KMS-11 (cell line): ENCODE measurements around the gene MLH3.

Source experiments
- H2AFZ ChIP-seq: fragments of 200-600 bp; sonication (generic); 2 replicates; pipeline ENCODE4 v1.6.1; 2016; ENCODE audit warnings: antibody characterized with exemption, mixed run types, low read depth
- H3K27ac ChIP-seq: fragments of 200-600 bp; sonication (generic); 2 replicates; pipeline ENCODE4 v1.6.1; 2016; ENCODE audit warnings: mild to moderate bottlenecking, mixed run types
- H3K27me3 ChIP-seq: fragments of 200-600 bp; sonication (generic); 2 replicates; pipeline ENCODE4 v1.6.1; 2017; ENCODE audit warnings: mild to moderate bottlenecking, low read depth, mixed run types, moderate library complexity; ENCODE audit not compliant: insufficient read depth
- H3K36me3 ChIP-seq: fragments of 200-600 bp; sonication (generic); 2 replicates; pipeline ENCODE4 v1.6.1; 2017; ENCODE audit warnings: mild to moderate bottlenecking, mixed run types; ENCODE audit not compliant: insufficient read depth
- H3K4me1 ChIP-seq: fragments of 200-600 bp; sonication (generic); 2 replicates; pipeline ENCODE4 v1.6.1; 2016; ENCODE audit warnings: mild to moderate bottlenecking, low read depth, mixed run types; ENCODE audit not compliant: poor library complexity, severe bottlenecking
- H3K4me2 ChIP-seq: fragments of 200-600 bp; sonication (generic); 2 replicates; pipeline ENCODE4 v1.7.0; 2016; ENCODE audit warnings: mild to moderate bottlenecking, mixed run types
- H3K4me3 ChIP-seq: fragments of 200-600 bp; sonication (generic); IDR thresholded peaks from 2 replicates; pipeline ENCODE4 v1.6.1; 2017; ENCODE audit warnings: low read depth, low read length, mixed read lengths; ENCODE audit not compliant: insufficient read depth
- H3K79me2 ChIP-seq: fragments of 200-600 bp; sonication (generic); 2 replicates; pipeline ENCODE4 v1.6.1; 2016; ENCODE audit warnings: low read depth, mixed run types; ENCODE audit not compliant: insufficient read depth
- H3K9ac ChIP-seq: fragments of 200-600 bp; sonication (generic); 2 replicates; pipeline ENCODE4 v1.6.1; 2016; ENCODE audit warnings: mild to moderate bottlenecking, mixed run types
- H4K20me1 ChIP-seq: fragments of 200-600 bp; sonication (generic); 2 replicates; pipeline ENCODE4 v1.6.1; 2016; ENCODE audit warnings: mild to moderate bottlenecking, mixed run types; ENCODE audit not compliant: insufficient read depth
- CTCF ChIP-seq: fragments of 200-600 bp; sonication (generic); conservative IDR thresholded peaks from 2 replicates; pipeline ENCODE4 v1.6.1; 2017; ENCODE audit warnings: low read depth, mild to moderate bottlenecking, antibody characterized with exemption, low read length, moderate library complexity, mixed read lengths

Gene MLH3

GRCh38 chr14:75048101-75048500, 3.2 kb downstream of the MLH3 start:
- Histone ChIP-seq H3K4me3 (no peak overlapping the region), H3K27ac (no peak overlapping the region), H3K4me2 (no peak overlapping the region), H3K36me3 (no peaks in the 10 kb centered on the region), H3K4me1 (peaks cover 23% of the 10 kb centered on the region), H3K9ac (no peak overlapping the region), H3K79me2 (no peaks in the 10 kb centered on the region; the same call in 1 of the 2 replicates), H3K27me3 (no peaks in the 10 kb centered on the region), H4K20me1 (no peaks in the 10 kb centered on the region), H2AFZ (no peak overlapping the region)
- TF ChIP-seq CTCF = no peak

GRCh38 chr14:75047506-75047905, 3.8 kb downstream of the MLH3 start:
- Histone ChIP-seq H3K79me2 (no peaks in the 10 kb centered on the region; the same call in 1 of the 2 replicates), H3K9ac (no peak overlapping the region), H3K27me3 (no peaks in the 10 kb centered on the region), H3K4me2 (no peak overlapping the region), H3K27ac (no peak overlapping the region), H2AFZ (no peak overlapping the region), H3K4me1 (peaks cover 28% of the 10 kb centered on the region), H3K36me3 (no peaks in the 10 kb centered on the region), H3K4me3 (no peak overlapping the region), H4K20me1 (no peaks in the 10 kb centered on the region)
- no peak for TF ChIP-seq CTCF

- Histone ChIP-seq H3K4me2 (no peak overlapping the region), H3K27me3 (no peaks in the 10 kb centered on the region), H3K79me2 (no peaks in the 10 kb centered on the region; the same call in 1 of the 2 replicates), H3K36me3 (no peaks in the 10 kb centered on the region), H4K20me1 (no peaks in the 10 kb centered on the region), H3K9ac (no peak overlapping the region), H3K4me1 (peaks cover 35% of the 10 kb centered on the region), H3K27ac (no peak overlapping the region), H3K4me3 (no peak overlapping the region), H2AFZ (no peak overlapping the region)
- no peak for TF ChIP-seq CTCF
Measured at GRCh38 chr14:75046899-75047298, 4.4 kb downstream of the MLH3 start.

- Histone ChIP-seq H3K36me3 (no peaks in the 10 kb centered on the region), H3K27me3 (no peaks in the 10 kb centered on the region), H3K27ac (no peak overlapping the region), H3K79me2 (no peaks in the 10 kb centered on the region; the same call in 1 of the 2 replicates), H2AFZ (no peak overlapping the region), H3K9ac (no peak overlapping the region), H3K4me1 (peaks cover 37% of the 10 kb centered on the region), H4K20me1 (no peaks in the 10 kb centered on the region), H3K4me3 (no peak overlapping the region), H3K4me2 (no peak overlapping the region)
- no peak for TF ChIP-seq CTCF
Measured at GRCh38 chr14:75046275-75046674, 5.0 kb downstream of the MLH3 start.
